Epithelial cell of proximal tubule (primary cell): ENCODE results near the gene MEX3B. TPM values are rescaled to one million over a fixed set of nuclear protein-coding genes. Genes with fewer than 3 reads are reported as not detected.
A peak's percentile ranks its signal among the peaks of the same experiment; 100 is the strongest.

Experiments
- DNase-seq: peaks from one replicate; pipeline ENCODE4 v3.0.0-alpha.2; 2011; ENCODE audit warnings: low read depth
- H3K4me3 ChIP-seq: 2 replicates; pipeline ENCODE4 v1.5.1; 2011; ENCODE audit warnings: low read depth, mild to moderate bottlenecking, low read length
- total RNA-seq: library from RNA; depleted of rRNA; stranded (reverse); fragments of >200 nt; gene quantifications from 2 replicates; pipeline ENCODE4 v1.2.3, GENCODE V29; 2015
- TF ChIP-seq, protein P1 (sequence below): conservative IDR thresholded peaks from 2 replicates; pipeline ENCODE4 v1.5.1; 2012; ENCODE audit warnings: low read depth, mild to moderate bottlenecking, low read length

MEX3B gene
- total RNA-seq, 1 donor from 2014 or later, result 4.7 TPM

GRCh38 chr15:82048811-82049210, 3.0 kb upstream of the MEX3B start:
- TF ChIP-seq, protein P1, sequence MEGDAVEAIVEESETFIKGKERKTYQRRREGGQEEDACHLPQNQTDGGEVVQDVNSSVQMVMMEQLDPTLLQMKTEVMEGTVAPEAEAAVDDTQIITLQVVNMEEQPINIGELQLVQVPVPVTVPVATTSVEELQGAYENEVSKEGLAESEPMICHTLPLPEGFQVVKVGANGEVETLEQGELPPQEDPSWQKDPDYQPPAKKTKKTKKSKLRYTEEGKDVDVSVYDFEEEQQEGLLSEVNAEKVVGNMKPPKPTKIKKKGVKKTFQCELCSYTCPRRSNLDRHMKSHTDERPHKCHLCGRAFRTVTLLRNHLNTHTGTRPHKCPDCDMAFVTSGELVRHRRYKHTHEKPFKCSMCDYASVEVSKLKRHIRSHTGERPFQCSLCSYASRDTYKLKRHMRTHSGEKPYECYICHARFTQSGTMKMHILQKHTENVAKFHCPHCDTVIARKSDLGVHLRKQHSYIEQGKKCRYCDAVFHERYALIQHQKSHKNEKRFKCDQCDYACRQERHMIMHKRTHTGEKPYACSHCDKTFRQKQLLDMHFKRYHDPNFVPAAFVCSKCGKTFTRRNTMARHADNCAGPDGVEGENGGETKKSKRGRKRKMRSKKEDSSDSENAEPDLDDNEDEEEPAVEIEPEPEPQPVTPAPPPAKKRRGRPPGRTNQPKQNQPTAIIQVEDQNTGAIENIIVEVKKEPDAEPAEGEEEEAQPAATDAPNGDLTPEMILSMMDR, result no peak
- H3K4me3 ChIP-seq, result no peak overlapping the region
- no peak for DNase-seq

GRCh38 chr15:82047453-82048400, 1.9 kb upstream of the MEX3B start:
- TF ChIP-seq, protein P1, result no peak
- peak overlapping the region; percentile 53 for H3K4me3 ChIP-seq
- no peak for DNase-seq

DNA sequence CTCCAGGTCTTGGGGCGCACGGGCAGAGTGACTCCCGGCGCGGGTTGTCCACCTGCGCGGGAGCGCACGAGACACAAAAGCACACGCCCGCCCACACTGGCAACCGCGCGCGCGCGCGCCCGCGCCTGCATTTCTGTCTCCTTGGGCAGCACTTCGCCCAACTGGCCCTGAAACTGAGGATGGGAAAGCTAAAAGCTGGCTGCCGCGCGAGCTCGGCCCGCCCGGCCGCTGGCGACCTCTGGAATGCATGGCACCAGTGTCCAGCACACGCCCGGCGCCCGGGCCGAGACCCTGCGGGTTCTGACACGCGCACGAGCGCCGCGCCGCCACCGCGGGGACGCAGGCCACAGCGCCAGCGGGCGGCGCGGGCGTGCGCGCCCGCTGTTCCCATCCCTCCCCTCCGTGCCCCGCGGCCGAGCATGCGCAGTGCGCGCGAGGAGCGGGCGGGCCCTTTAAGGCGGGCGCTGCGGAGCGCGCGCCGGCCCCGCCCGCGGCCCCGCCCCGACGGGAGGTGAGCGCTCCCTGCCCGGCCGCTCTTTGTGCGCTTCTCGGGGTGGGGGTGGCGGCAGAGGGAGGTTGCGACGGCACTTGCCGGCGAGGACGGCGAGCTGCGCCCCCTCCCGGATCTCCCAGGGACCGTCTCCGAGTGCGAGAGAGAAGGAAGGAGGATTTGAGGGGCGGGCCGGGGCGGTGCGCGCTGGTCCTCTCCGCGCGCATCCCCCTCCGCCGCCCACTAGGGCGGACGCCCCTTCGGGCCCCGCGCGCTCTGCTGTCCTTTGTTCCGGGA, 1.0 kb upstream of the MEX3B start:
- DNase-seq, result no peak
- TF ChIP-seq, protein P1, result peak; percentile 55

DNA sequence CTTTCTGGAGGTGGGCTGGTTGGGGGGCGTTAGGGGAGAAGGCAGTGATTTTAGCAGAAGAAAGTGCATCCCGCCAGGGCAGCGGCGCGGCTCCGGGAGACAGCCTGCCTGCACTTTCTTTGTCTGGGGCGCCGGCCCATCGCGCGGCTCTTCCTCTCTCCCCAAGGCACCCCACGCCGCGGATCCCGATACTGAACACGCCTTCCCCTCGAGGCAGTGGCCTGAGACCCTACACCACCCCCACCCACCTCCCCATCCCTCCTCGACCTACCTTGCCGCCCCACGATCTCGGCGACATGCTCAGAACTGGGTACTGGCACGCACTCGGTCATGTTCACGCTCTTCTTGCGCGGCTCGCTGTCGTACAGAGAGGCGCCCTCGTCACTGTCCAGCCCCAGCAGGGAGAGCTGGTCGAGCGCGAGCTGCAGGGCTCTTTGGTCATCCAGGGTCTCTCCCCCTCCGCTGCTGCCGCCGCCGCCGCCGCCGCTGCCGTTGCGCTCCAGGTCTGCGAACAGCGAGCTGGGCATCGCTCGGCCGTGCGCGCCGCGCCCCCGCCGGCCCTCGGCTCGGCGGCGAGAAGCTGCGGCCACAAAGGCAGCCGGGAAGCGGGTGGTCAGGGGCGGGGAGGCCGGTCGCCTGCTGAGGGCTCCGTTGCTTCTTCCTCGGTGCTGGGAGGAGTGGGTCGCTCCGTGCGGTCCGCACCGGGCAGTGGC, 483 bp downstream of the MEX3B start:
- DNase-seq, result no peak
- H3K4me3 ChIP-seq, result peak overlapping the region; percentile 78
- TF ChIP-seq, protein P1, result no peak

More for the DNA sequence above, 1.0 kb upstream of the MEX3B start:
- peak overlapping the region; percentile 78 for H3K4me3 ChIP-seq

DNA sequence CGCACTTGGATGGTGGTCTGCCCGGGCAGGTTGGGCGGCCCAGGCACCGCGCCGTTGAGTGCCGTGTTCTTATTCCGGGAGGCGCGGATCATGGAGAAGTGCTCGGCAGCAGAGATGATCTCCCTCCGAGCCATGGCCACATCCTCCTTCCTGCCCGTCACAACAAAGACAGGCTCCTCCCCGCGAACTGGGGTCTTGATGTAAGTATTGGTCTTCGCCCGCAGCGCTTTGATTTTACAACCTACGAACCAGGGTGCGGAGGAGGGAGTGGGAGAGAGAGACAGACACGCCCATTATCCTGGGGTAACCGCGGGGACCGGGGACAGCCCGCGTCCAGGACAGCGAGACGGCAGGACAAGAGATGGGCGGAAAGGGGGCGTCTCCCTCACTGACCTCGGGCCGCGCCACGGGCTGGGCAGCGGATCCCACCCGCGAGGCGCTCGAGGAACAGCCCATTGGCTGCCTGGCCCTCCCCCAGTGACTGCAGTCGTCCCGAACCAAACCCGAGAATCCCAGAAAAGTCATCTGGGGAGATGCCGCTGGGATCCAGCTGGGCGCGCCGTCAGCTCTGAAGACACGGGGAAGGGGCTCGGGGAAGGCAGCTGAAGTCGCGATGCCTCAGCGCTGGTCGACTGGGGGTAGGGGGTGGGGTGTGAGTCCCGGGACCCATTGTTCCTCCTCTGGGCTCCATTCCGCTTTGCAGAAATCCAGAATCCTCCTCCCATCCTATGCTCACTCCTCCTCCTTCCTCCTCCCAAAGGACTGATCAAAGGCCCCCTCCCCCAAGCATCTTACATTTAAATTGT, 1.2 kb downstream of the MEX3B start:
- H3K4me3 ChIP-seq, result peak overlapping the region; percentile 78
- DNase-seq, result no peak
- TF ChIP-seq, protein P1, result no peak

- H3K4me3 ChIP-seq, result peak overlapping the region; percentile 78
- TF ChIP-seq, protein P1, result no peak
- no peak for DNase-seq
These were observed 1.9 kb downstream of the MEX3B start for GRCh38 chr15:82043796-82044372.
